DND-41 (cell line): Measurements from ENCODE around the gene DIS3L2.

Experiments
- ATAC-seq: fragments of 200-7000 bp; cut with Tn5 transposase; 3 replicates; pipeline ENCODE4 v1.9.1; 2021; ENCODE audit warnings: low read depth; ENCODE audit not compliant: insufficient read depth
- DNase-seq: peaks from one replicate; pipeline ENCODE4 v3.0.0-alpha.2; 2020
- H2AFZ ChIP-seq: 2 replicates; pipeline ENCODE4 v1.6.0; 2012; ENCODE audit warnings: low read depth, low read length
- H3K27ac ChIP-seq: 2 replicates; pipeline ENCODE4 v1.5.1; 2012; ENCODE audit warnings: low read length, inconsistent platforms
- H3K27me3 ChIP-seq: fragments of 200-600 bp; sonication (generic); 2 replicates; pipeline ENCODE4 v1.6.0; 2012; ENCODE audit warnings: low read length, mild to moderate bottlenecking, inconsistent platforms; ENCODE audit not compliant: insufficient read depth, poor library complexity
- H3K36me3 ChIP-seq: 2 replicates; pipeline ENCODE4 v1.5.1; 2012; ENCODE audit warnings: low read length, inconsistent platforms; ENCODE audit not compliant: insufficient read depth
- H3K4me1 ChIP-seq: 2 replicates; pipeline ENCODE4 v1.5.1; 2012; ENCODE audit warnings: mild to moderate bottlenecking, low read length; ENCODE audit not compliant: insufficient read depth
- H3K4me2 ChIP-seq: 2 replicates; pipeline ENCODE4 v1.6.0; 2012; ENCODE audit warnings: mild to moderate bottlenecking, moderate library complexity, low read length, inconsistent platforms; ENCODE audit not compliant: insufficient read depth
- H3K4me3 ChIP-seq, 2 experiments: fragments of 200-600 bp in 1 of 2; shearing (Covaris generic) in 1 of 2; 2 replicates each; pipeline ENCODE4 v1.5.1; 2012 to 2016; ENCODE audit warnings: inconsistent platforms in 2 of 2, low read length in 2 of 2, mild to moderate bottlenecking in 2 of 2, low read depth in 1 of 2, moderate library complexity in 1 of 2
- H3K79me2 ChIP-seq: 2 replicates; pipeline ENCODE4 v1.6.0; 2012; ENCODE audit warnings: low read length, inconsistent platforms; ENCODE audit not compliant: insufficient read depth
- H3K9ac ChIP-seq: 2 replicates; pipeline ENCODE4 v1.6.0; 2012; ENCODE audit warnings: low read depth, mild to moderate bottlenecking, inconsistent platforms, low read length, moderate library complexity
- H3K9me3 ChIP-seq: 2 replicates; pipeline ENCODE4 v1.5.1; 2012; ENCODE audit warnings: low read length, moderate library complexity, mild to moderate bottlenecking, inconsistent platforms; ENCODE audit not compliant: insufficient read depth, severe bottlenecking
- H4K20me1 ChIP-seq: 2 replicates; pipeline ENCODE4 v1.6.0; 2012; ENCODE audit warnings: low read length; ENCODE audit not compliant: insufficient read depth
- EZH2 ChIP-seq: IDR thresholded peaks from 3 replicates; pipeline ENCODE4 v1.6.1; 2012; ENCODE audit warnings: borderline replicate concordance, low read depth, mild to moderate bottlenecking, moderate library complexity, low read length, inconsistent platforms; ENCODE audit not compliant: severe bottlenecking
- TF ChIP-seq, protein P1 (sequence below): IDR thresholded peaks from 2 replicates; pipeline ENCODE4 v1.5.1; 2012; ENCODE audit warnings: borderline replicate concordance, low read length, moderate library complexity, mild to moderate bottlenecking; ENCODE audit not compliant: poor library complexity, severe bottlenecking; ENCODE audit errors: extremely low read depth

Gene DIS3L2

DNA sequence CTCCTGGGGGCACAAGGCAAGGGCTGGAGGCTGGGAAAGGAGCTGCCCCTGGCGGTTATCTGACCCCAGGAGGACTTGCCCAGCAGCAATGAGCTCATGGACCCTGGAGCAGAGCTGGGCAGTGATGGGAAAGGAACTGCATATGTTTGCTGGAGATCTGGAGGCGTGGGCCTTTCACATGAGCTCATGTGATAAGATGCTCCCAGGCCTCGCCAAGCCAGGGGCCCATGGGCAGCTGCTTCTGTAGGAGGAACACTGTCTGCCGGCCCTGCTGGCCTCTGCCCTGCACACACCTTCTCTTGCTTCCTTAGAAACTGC, 26.3 kb upstream of the DIS3L2 start:
- no peaks in the 10 kb centered on the region for H3K4me1 ChIP-seq
- no peak overlapping the region for H3K4me3 ChIP-seq
- H3K27me3 ChIP-seq, result peaks cover 4% of the 10 kb centered on the region
- no peak overlapping the region for H3K27ac ChIP-seq
- H4K20me1 ChIP-seq, result no peaks in the 10 kb centered on the region
- H2AFZ ChIP-seq, result no peak overlapping the region
- TF ChIP-seq, protein P1, sequence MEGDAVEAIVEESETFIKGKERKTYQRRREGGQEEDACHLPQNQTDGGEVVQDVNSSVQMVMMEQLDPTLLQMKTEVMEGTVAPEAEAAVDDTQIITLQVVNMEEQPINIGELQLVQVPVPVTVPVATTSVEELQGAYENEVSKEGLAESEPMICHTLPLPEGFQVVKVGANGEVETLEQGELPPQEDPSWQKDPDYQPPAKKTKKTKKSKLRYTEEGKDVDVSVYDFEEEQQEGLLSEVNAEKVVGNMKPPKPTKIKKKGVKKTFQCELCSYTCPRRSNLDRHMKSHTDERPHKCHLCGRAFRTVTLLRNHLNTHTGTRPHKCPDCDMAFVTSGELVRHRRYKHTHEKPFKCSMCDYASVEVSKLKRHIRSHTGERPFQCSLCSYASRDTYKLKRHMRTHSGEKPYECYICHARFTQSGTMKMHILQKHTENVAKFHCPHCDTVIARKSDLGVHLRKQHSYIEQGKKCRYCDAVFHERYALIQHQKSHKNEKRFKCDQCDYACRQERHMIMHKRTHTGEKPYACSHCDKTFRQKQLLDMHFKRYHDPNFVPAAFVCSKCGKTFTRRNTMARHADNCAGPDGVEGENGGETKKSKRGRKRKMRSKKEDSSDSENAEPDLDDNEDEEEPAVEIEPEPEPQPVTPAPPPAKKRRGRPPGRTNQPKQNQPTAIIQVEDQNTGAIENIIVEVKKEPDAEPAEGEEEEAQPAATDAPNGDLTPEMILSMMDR, result no peak
- no peak for TF ChIP-seq EZH2
- no peaks in the 10 kb centered on the region for H3K36me3 ChIP-seq
- no peak for DNase-seq
- no peak overlapping the region for H3K4me2 ChIP-seq
- H3K9ac ChIP-seq, result no peak overlapping the region
- no peak for ATAC-seq
- no peaks in the 10 kb centered on the region for H3K79me2 ChIP-seq
- H3K9me3 ChIP-seq, result no peaks in the 10 kb centered on the region

DNA sequence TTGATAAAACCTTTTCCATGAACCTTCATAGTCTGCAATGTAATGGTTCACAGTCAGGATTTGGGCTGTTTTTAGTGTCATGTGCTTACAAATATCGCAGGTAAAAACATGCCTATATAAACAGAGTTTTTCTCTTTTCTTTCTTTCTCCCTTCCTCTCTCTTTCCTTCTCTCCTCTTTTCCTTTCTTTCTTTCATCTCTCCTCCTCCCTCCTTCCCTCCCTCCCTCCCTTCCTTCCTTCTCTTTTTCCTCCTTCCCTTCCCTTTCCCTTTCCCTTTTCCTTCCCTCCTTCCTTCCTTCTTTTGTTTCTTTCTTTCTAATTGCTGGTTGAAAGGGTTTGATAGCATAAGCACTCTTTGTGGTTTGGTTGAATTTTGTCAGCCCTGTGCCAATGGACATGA, 25.7 kb upstream of the DIS3L2 start:
- no peak for ATAC-seq

DNA sequence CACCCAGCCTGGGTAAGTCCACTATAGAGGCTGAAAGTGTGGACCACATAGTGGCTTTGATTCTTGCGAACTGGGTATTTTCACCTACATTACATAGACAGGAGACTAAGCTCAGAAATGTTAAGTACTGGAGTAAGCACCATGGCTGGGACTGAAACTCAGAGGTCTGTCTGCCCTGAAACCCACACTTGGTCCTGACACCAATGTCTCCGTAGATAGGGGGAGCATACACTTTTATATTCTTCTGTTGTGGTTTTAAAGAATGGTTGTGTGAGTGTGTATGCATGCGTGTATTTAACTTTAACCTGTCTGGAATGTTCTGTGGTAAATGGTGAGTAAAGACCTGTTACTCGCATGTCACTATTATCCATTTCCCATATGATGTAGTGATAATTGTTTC, 25.0 kb upstream of the DIS3L2 start:
- H3K79me2 ChIP-seq, result no peaks in the 10 kb centered on the region
- H3K4me1 ChIP-seq, result no peaks in the 10 kb centered on the region
- no peaks in the 10 kb centered on the region for H3K9me3 ChIP-seq
- no peak for TF ChIP-seq EZH2
- TF ChIP-seq, protein P1, result no peak
- H3K9ac ChIP-seq, result no peak overlapping the region
- no peak overlapping the region for H3K27ac ChIP-seq
- ATAC-seq (no peak), DNase-seq (no peak)
- H3K4me2 ChIP-seq, result no peak overlapping the region
- no peak overlapping the region for H2AFZ ChIP-seq
- H4K20me1 ChIP-seq, result no peaks in the 10 kb centered on the region
- no peak overlapping the region for H3K4me3 ChIP-seq
- no peaks in the 10 kb centered on the region for H3K36me3 ChIP-seq
- peaks cover 1% of the 10 kb centered on the region for H3K27me3 ChIP-seq

More for the DNA sequence above, 25.7 kb upstream of the DIS3L2 start:
- H3K4me2 ChIP-seq, result no peak overlapping the region
- H2AFZ ChIP-seq, result no peak overlapping the region
- no peak overlapping the region for H3K4me3 ChIP-seq
- peaks cover 4% of the 10 kb centered on the region for H3K27me3 ChIP-seq
- H3K27ac ChIP-seq, result no peak overlapping the region
- no peak for DNase-seq
- H3K4me1 ChIP-seq, result no peaks in the 10 kb centered on the region
- no peaks in the 10 kb centered on the region for H3K9me3 ChIP-seq
- H3K79me2 ChIP-seq, result no peaks in the 10 kb centered on the region
- TF ChIP-seq EZH2, result no peak
- TF ChIP-seq, protein P1, result no peak
- no peaks in the 10 kb centered on the region for H4K20me1 ChIP-seq
- H3K36me3 ChIP-seq, result no peaks in the 10 kb centered on the region
- H3K9ac ChIP-seq, result no peak overlapping the region

DNA sequence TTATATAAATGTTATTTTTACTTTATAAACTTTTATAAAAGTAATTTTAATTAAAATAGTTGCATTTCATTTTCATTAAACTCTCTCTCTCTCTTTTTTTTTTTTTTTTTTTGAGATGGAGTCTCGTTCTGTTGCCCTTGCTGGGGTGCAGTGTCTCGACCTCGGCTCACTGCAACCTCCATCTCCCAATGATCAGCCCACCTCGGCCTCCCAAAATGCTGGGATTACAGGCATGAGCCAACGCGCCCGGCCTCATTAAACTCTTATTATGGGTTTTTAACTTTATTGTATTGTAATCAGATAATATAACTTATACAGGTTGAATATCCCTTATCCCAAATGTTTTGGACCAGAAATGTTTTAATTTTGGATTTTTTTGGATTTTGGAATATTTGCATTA, 24.5 kb upstream of the DIS3L2 start:
- Histone ChIP-seq H3K27ac (no peak overlapping the region), H3K9me3 (no peaks in the 10 kb centered on the region), H3K79me2 (no peaks in the 10 kb centered on the region), H3K4me1 (no peaks in the 10 kb centered on the region), H2AFZ (no peak overlapping the region), H3K27me3 (no peaks in the 10 kb centered on the region), H3K4me2 (no peak overlapping the region), H3K36me3 (no peaks in the 10 kb centered on the region), H4K20me1 (no peaks in the 10 kb centered on the region), H3K4me3 (no peak overlapping the region), H3K9ac (no peak overlapping the region)
- DNase-seq (no peak), ATAC-seq (no peak)
- TF ChIP-seq, protein P1, result no peak
- no peak for TF ChIP-seq EZH2
